GM12864 (cell line): ENCODE data around the gene EFS.

Experiments
- DNase-seq: peaks from one replicate; pipeline ENCODE4 v3.0.0-alpha.2; 2011; ENCODE audit warnings: low read depth
- H3K4me3 ChIP-seq: 2 replicates; pipeline ENCODE4 v1.5.1; 2011; ENCODE audit warnings: mild to moderate bottlenecking, low read depth, low read length, control low read depth
- CTCF ChIP-seq: IDR thresholded peaks from 2 replicates; pipeline ENCODE4 v1.5.1; 2011; ENCODE audit warnings: low read depth, mild to moderate bottlenecking, moderate library complexity, low read length, control low read depth, inconsistent platforms; ENCODE audit errors: missing control alignments

Gene EFS

GRCh38 chr14:23408307-23408630 is 43.3 kb upstream of the EFS start:
- no peak for DNase-seq
- TF ChIP-seq CTCF, result no peak

GRCh38 chr14:23407516-23408306 is 42.7 kb upstream of the EFS start, which contains the start of gene MYH6:
MYH6 (minus strand) TSS chr14:23408273; CDS start chr14:23407223, 1,050 bp downstream.
- no peak for DNase-seq
- TF ChIP-seq CTCF, result no peak
- H3K4me3 ChIP-seq, result no peak within 1 kb of the TSS

More at GRCh38 chr14:23408307-23408630, 43.3 kb upstream of the EFS start:
- no peak overlapping the region for H3K4me3 ChIP-seq

- no peak for DNase-seq
- TF ChIP-seq CTCF, result no peak
- no peak overlapping the region for H3K4me3 ChIP-seq
Observed at GRCh38 chr14:23406725-23407355, 41.9 kb upstream of the EFS start.

- no peak for TF ChIP-seq CTCF
- no peak for DNase-seq
- no peak overlapping the region for H3K4me3 ChIP-seq
Observed at GRCh38 chr14:23406244-23406643, 41.3 kb upstream of the EFS start.

- TF ChIP-seq CTCF, result no peak
- no peak for DNase-seq
- H3K4me3 ChIP-seq, result no peak overlapping the region
Observed at GRCh38 chr14:23405516-23406025, 40.6 kb upstream of the EFS start.

GRCh38 chr14:23405096-23405495 is 40.1 kb upstream of the EFS start:
- no peak overlapping the region for H3K4me3 ChIP-seq
- no peak for TF ChIP-seq CTCF
- no peak for DNase-seq

- H3K4me3 ChIP-seq, result no peak overlapping the region
- no peak for DNase-seq
- TF ChIP-seq CTCF, result no peak
Observed at GRCh38 chr14:23404331-23404900, 39.4 kb upstream of the EFS start.
